Ammon's horn (tissue), 1 donor: ENCODE results near the gene GFRA1.
"Not testable (repeated sequence)": the region's sequence is repeated elsewhere in the genome, so short reads cannot be mapped to it uniquely, and the experiment has no call there.

Experiments
- DNase-seq: peaks from one replicate; pipeline ENCODE4 v3.0.0-alpha.2; 2016; ENCODE audit warnings: low spot score

The GFRA1 gene

GRCh38 chr10:116060864-116061263 lies 212.1 kb downstream of the GFRA1 start:
- no peak for DNase-seq

- DNase-seq, result no peak
These were observed 213.7 kb downstream of the GFRA1 start for GRCh38 chr10:116059320-116059719.

- DNase-seq, result no peak
These were observed 216.3 kb downstream of the GFRA1 start for GRCh38 chr10:116056445-116057293.

- DNase-seq, result no peak
These were observed 217.1 kb downstream of the GFRA1 start for GRCh38 chr10:116055917-116056252.

GRCh38 chr10:116055252-116055916 lies 217.6 kb downstream of the GFRA1 start:
- DNase-seq, result no peak

- DNase-seq, result no peak
These were observed 219.1 kb downstream of the GFRA1 start for GRCh38 chr10:116053910-116054309.

- not testable (repeated sequence) for DNase-seq
These were observed 219.8 kb downstream of the GFRA1 start for GRCh38 chr10:116053009-116053730.

- not testable (repeated sequence) for DNase-seq
These were observed 220.5 kb downstream of the GFRA1 start for GRCh38 chr10:116052522-116052921.

- no peak for DNase-seq
These were observed 223.1 kb downstream of the GFRA1 start for GRCh38 chr10:116049974-116050304.

- no peak for DNase-seq
These were observed 223.6 kb downstream of the GFRA1 start for GRCh38 chr10:116049158-116049973.

- DNase-seq, result no peak
These were observed 227.3 kb downstream of the GFRA1 start for GRCh38 chr10:116045366-116046356.

GRCh38 chr10:116044801-116045248 lies 228.2 kb downstream of the GFRA1 start:
- DNase-seq, result no peak

GRCh38 chr10:116043861-116044260 lies 229.1 kb downstream of the GFRA1 start:
- DNase-seq, result no peak

- DNase-seq, result no peak
These were observed 229.7 kb downstream of the GFRA1 start for GRCh38 chr10:116043304-116043703.

- DNase-seq, result no peak
These were observed 231.1 kb downstream of the GFRA1 start for GRCh38 chr10:116041948-116042347.

GRCh38 chr10:116039612-116040011 lies 233.4 kb downstream of the GFRA1 start:
- DNase-seq, result no peak

GRCh38 chr10:116038259-116038658 lies 234.7 kb downstream of the GFRA1 start:
- no peak for DNase-seq

- DNase-seq, result not testable (repeated sequence)
These were observed 237.6 kb downstream of the GFRA1 start for GRCh38 chr10:116035406-116035805.

- no peak for DNase-seq
These were observed 242.4 kb downstream of the GFRA1 start for GRCh38 chr10:116030576-116030975.

- DNase-seq, result no peak
These were observed 243.2 kb downstream of the GFRA1 start for GRCh38 chr10:116029826-116030225.

- no peak for DNase-seq
These were observed 245.7 kb downstream of the GFRA1 start for GRCh38 chr10:116027355-116027754.
